SK-N-MC (cell line): ENCODE measurements around the gene NCEH1.

Experiments
- EZH2 ChIP-seq: fragments of 200-600 bp; sonication (generic); IDR thresholded peaks from one replicate; pipeline ENCODE4 v1.6.1; 2017; ENCODE audit warnings: antibody characterized with exemption
- FOXP2 ChIP-seq: optimal IDR thresholded peaks from 2 replicates; pipeline ENCODE3; 2011; ENCODE audit warnings: mild to moderate bottlenecking, moderate library complexity; ENCODE audit not compliant: insufficient read depth; ENCODE audit errors: extremely low read length, control extremely low read depth
- POLR2AphosphoS5 ChIP-seq: IDR thresholded peaks from 2 replicates; pipeline ENCODE4 v1.6.1; 2012; ENCODE audit warnings: mild to moderate bottlenecking, low read depth, low read length, borderline replicate concordance

DNA sequence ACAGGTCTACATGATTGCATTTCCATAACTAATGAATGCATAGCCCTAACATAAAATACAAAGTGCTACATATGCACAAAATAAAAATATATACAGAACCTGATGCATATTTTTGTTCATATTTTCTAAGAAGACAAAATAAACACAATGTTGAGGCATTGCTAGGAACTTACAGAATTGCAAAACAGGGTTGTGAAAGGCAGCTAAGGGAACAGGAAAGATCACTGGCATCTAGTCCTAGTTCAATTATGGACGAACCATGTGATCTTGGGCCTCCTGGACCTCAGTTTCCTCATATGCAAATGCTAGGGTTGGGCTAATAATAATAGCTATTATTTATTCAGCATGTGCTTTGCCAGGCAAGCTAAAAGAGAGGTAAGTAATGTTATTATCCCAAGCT is 15.5 kb upstream of the NCEH1 start:
- TF ChIP-seq POLR2AphosphoS5, result no peak
- TF ChIP-seq FOXP2, result no peak
- TF ChIP-seq EZH2, result no peak
